GM12875 (cell line): Measurements from ENCODE around the gene ANKRD42.
"Not testable (repeated sequence)": the region's sequence is repeated elsewhere in the genome, so short reads cannot be mapped to it uniquely, and the experiment has no call there.

Experiments used
- H3K4me3 ChIP-seq: one replicate; pipeline ENCODE4 v1.5.1; 2011; ENCODE audit warnings: low read depth, low read length, control low read depth
- TF ChIP-seq, protein P1 (sequence below): IDR thresholded peaks from 2 replicates; pipeline ENCODE4 v1.5.1; 2011; ENCODE audit warnings: low read depth, mild to moderate bottlenecking, control low read depth, inconsistent platforms, low read length, moderate library complexity, borderline replicate concordance; ENCODE audit not compliant: insufficient read depth

ANKRD42 gene

DNA sequence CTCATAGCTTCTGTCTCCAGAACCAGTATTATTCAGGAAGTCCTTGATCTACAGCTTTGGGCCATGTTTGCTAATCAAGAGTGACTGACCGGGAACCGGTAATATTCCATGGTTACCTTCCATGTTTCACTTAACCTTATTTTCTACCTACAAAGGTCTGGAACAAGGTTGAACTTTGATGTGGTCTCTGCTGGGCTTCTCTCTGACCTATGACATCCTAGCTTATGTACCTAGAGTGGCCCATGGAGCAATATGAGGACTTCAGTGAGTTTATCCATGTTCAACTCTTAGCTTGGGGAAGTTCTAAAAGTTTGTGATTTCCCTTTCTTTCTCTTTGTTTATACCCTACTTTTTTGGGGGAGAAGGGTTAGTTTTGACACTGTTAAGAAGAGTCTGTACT is 59.4 kb downstream of the ANKRD42 start:
- TF ChIP-seq, protein P1, sequence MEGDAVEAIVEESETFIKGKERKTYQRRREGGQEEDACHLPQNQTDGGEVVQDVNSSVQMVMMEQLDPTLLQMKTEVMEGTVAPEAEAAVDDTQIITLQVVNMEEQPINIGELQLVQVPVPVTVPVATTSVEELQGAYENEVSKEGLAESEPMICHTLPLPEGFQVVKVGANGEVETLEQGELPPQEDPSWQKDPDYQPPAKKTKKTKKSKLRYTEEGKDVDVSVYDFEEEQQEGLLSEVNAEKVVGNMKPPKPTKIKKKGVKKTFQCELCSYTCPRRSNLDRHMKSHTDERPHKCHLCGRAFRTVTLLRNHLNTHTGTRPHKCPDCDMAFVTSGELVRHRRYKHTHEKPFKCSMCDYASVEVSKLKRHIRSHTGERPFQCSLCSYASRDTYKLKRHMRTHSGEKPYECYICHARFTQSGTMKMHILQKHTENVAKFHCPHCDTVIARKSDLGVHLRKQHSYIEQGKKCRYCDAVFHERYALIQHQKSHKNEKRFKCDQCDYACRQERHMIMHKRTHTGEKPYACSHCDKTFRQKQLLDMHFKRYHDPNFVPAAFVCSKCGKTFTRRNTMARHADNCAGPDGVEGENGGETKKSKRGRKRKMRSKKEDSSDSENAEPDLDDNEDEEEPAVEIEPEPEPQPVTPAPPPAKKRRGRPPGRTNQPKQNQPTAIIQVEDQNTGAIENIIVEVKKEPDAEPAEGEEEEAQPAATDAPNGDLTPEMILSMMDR = no peak
- no peak overlapping the region for H3K4me3 ChIP-seq

DNA sequence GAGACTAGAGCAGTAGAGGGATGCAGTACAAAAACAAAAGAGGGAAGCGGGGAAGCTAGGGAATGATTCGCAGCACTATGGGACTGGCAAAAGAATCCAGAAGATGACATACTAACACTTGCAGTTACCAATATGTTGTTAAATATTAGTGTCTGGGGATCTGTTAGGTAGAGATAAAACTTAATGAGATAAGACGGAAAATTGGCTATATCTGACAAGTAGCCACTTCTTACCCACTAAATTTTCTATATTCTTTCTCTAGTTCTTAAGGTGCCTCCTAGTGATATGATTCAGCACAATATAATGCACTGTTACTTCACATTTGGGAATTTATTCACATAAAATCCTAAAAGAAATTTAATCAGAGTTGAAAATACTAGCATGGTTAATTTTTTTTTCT is 61.9 kb downstream of the ANKRD42 start:
- no peak overlapping the region for H3K4me3 ChIP-seq
- TF ChIP-seq, protein P1 = no peak

DNA sequence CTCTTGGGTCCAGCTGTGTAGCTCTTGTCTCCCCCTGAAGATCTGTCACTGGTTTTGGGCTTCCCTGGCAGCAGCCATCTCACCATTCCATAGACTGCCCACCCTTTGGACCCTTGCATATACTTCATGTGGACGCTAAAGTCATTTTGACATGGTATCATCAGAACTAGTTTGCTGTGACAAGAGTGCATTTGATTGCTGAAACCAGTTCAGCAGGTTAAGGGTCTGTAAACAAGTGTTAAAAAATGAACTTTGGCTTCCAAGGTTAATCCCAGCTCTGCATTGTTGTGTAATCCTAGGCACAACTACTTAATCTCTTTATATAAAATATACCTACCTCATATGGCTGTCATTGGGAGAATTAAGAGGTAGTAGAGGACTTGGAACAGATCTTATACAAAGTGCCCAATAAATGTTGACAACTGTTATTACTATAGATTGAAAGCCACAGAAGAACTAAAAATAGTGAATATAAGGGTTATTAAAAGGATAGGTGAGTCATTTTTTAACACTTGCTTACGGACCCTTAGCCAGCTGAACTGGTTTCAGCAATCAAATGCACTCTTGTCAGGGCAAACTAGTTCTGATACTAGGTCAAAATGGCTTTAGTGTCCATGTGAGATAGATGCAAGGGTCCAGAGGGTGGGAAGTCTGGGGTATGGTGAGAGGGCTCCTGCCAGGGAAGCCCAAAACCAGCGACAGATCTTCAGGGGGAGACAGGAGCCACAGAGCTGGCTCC is 63.3 kb downstream of the ANKRD42 start:
- TF ChIP-seq, protein P1 = no peak
- no peak overlapping the region for H3K4me3 ChIP-seq

DNA sequence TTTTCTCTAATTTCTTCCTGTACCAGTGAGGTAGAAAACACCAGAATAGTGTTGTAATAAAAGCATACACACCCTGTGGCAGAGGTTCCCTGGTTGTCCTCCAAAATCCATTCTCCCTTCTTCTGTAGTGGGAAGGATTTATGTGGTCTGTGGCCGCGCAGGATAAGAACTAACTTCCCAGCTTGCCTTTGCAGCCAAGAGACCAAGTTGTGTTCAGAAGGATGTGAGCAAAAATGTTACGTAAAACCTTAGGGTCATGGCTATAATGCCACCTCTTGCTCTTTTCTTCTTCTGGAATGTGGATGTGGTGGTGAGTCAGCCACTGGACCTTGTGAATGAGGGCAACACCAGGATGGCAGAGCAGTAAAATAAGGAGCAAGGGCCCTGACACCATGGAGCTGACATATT is 64.3 kb downstream of the ANKRD42 start:
- no peak overlapping the region for H3K4me3 ChIP-seq
- TF ChIP-seq, protein P1 = no peak

DNA sequence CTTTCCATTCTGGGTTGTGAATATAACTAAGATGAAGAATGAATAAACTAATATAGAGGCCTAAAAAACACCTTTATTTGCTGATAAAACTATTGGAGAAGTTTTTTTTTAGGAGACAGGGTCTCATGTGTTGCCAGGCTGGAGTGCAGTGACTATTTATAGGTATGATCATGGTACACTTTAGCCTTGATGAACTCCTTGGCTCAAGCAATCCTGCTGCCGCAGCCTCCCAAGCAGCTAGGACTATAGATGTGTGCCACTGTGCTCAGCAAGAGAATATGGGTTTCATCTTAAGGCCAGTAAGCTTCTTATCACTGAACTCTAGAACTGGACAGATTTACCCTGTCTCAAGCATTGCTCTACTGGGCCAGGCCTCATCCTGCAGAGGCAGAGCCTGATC is 66.0 kb downstream of the ANKRD42 start:
- TF ChIP-seq, protein P1 = no peak

DNA sequence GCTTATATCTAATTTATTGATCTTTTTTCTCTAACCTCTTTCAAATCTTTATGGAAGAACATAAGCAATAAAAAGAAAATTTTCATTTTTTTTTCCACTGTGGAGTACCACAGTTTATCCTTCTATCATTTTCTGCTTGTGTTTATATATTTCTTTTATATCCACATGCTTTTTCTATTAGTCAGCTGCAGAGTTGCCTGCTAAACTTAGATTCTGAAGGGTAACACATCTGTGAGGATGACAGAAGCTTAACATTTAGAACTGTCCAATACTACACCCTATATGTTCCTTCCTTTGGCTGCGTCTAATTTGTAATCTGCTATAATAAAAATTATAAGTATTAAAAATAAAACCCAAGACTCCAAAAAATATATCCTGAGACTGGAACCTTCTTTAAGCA is 71.8 kb downstream of the ANKRD42 start:
- no peak overlapping the region for H3K4me3 ChIP-seq
- TF ChIP-seq, protein P1 = no peak

More for the DNA sequence above, 66.0 kb downstream of the ANKRD42 start:
- H3K4me3 ChIP-seq = no peak overlapping the region

DNA sequence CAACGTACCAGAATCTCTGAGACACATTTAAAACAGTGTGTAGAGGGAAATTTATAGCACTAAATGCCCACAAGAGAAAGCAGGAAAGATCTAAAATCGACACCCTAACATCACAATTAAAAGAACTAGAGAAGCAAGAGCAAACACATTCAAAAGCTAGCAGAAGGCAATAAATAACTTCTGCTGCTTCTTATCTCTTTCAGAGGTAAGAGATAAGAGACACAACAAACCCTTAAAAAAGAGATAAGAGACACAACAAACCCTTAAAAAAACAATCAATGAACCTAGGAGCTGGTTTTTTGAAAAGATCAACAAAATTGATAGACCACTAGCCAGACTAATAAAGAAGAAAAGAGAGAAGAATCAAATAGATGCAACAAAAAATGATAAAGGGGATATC is 75.6 kb downstream of the ANKRD42 start:
- H3K4me3 ChIP-seq = not testable (repeated sequence)

DNA sequence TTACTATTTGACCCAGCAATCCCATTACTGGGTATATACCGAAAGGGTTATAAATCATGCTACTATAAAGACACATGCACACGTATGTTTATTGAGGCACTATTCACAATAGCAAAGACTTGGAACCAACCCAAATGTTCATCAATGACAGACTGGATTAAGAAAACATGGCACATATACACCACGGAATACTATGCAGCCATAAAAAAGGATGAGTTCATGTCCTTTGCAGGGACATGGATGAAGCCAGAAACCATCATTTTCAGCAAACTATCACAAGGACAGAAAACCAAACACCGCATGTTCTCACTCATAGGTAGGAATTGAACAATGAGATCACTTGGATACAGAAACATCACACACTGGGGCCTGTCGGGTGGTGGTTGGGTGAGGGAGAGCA is 78.2 kb downstream of the ANKRD42 start:
- H3K4me3 ChIP-seq = not testable (repeated sequence)
